Measurements from ENCODE around the gene MEX3A. TPM values are rescaled to one million over a fixed set of nuclear protein-coding genes. Genes with fewer than 3 reads are reported as not detected.

The MEX3A gene
- total and polyA plus RNA-seq, 2 of the 8 experiments (the other 6 are each of a cell fraction or from before 2014, with no cell fraction given) = 34.1 to 52.4 TPM

DNA sequence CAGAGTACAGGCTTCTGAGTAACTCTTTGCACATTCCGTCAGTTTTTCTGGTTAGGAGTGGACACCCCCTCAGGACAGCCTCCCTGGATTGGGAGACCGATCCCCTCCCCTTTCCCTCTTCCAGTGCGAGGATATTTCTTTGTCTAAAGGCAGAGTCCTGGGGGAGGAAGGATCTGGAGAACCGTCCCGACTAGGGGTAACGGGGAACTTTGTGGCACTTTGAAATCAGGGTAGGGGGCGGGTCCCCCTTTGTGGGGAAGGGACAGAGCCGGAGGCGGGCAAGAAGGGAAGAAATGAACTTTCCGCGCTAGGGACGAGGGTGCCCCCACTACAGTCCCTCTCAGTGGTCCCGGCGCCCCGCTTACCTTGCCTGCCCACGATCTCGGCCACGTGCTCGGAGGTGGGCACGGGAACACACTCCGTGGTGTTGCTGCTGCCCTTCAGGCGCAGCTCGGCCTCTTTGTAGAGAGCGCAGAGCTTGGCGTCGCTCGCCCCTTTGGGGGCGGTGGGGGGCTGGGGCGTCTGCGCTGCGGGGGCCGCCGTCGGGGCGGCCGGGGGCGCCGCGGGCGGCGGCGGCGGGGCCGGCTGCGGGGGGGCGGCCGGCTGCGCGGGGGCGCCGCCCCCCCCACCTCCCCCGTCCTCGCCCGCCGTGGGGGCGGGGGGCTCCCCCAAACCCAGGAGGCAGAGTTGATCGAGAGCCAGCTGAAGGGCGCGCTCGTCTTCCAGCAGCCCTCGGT, 917 bp downstream of the MEX3A start (continued):
- peak in 1 of 2 experiments; percentile 56; a peak in 2 of 4 replicates for TF ChIP-seq SIN3A (conservative IDR thresholded peaks at IDR 0.05 in 1 of 2, IDR thresholded peaks at IDR 0.05 in 1 of 2; ENCODE audit: low read depth in 1 of 2, low read length in 2 of 2)
- TF ChIP-seq CHD2 (IDR thresholded peaks at IDR 0.05; ENCODE audit: low read length) = no peak

Measured in H1 (cell line).